Right lobe of liver (tissue), 6 donors: ENCODE data around the gene TTC17. TPM values are rescaled to one million over a fixed set of nuclear protein-coding genes. Genes with fewer than 3 reads are reported as not detected.

Experiments
- ATAC-seq, 4 donors: fragments of 200-7000 bp; cut with Tn5 transposase; one replicate each; pipeline ENCODE4 v1.9.1; 2020; ENCODE audit warnings: mild to moderate bottlenecking in 4 of 4, moderate library complexity in 4 of 4
- DNase-seq, 3 donors: peaks; one replicate each; pipeline ENCODE4 v3.0.0-alpha.2; 2020
- H3K27ac ChIP-seq, 3 donors: fragments of 200-600 bp; one replicate each; pipeline ENCODE4 v1.8.0; 2022
- H3K27me3 ChIP-seq, 2 donors: fragments of 200-600 bp; one replicate each; pipeline ENCODE4 v1.8.0; 2022
- H3K36me3 ChIP-seq, 4 donors: fragments of 200-600 bp; sonication (generic) in 1 of 4; one replicate each; pipeline versions ENCODE4 v1.5.1 to v1.8.0; 2017 to 2022; ENCODE audit warnings: control low read depth in 1 of 4
- H3K4me1 ChIP-seq, 4 donors: fragments of 200-600 bp; sonication (generic) in 1 of 4; one replicate each; pipeline versions ENCODE4 v1.5.1 to v1.8.0; 2017 to 2022; ENCODE audit warnings: control low read depth in 1 of 4
- H3K4me3 ChIP-seq, 3 donors: fragments of 200-600 bp; one replicate each; pipeline ENCODE4 v1.8.0; 2022
- H3K9me3 ChIP-seq, 4 donors: fragments of 200-600 bp; sonication (generic) in 1 of 4; one replicate each; pipeline versions ENCODE4 v1.5.1 to v1.8.0; 2017 to 2022; ENCODE audit warnings: control low read depth in 1 of 4
- CTCF ChIP-seq, 4 donors: fragments of 200-600 bp in 3 of 4; fragments of 450-650 bp in 1 of 4; IDR thresholded peaks; one replicate each; pipeline versions ENCODE4 v1.5.1 to v1.8.0; 2016 to 2022; ENCODE audit warnings: antibody characterized with exemption in 4 of 4, mild to moderate bottlenecking in 2 of 4
- POLR2A ChIP-seq: fragments of 450-650 bp; IDR thresholded peaks from one replicate; pipeline ENCODE4 v1.6.1; 2017; ENCODE audit warnings: antibody characterized with exemption, mild to moderate bottlenecking
- WGBS: methylation state at CpG from one replicate; pipeline ENCODE4 v1.1.6; 2018; ENCODE audit warnings: low coverage, low lambda C conversion rate; ENCODE audit not compliant: insufficient coverage; ENCODE audit errors: missing lambda C conversion rate; 5-methylcytosine and 5-hydroxymethylcytosine counted together
- intact Hi-C, 2 donors: fragments of 100-400 bp; cut with DNase I; formaldehyde crosslinking; loops; one replicate each; pipeline versions ENCODE4 v1.11.2 to v1.14.1; 2022
- total RNA-seq, 6 experiments: library from RNA; depleted of rRNA in 2 of 6; stranded (reverse); fragments of >200 nt in 2 of 6; fragmentation: NEBNext Ultra II Directional in 3 of 6; extraction: Animal tissue kit (Norgen Biotek cat#: 25700) in 3 of 6; gene quantifications; one replicate each; pipeline versions ENCODE4 v1.1.0 to v1.2.4, GENCODE V29; 2016 to 2023
- donor health status: DM: no; HTN: yes; CAD: no.
- donor health status: DM: no; HTN: no; CAD: no.
- donor health status: DM: no; HTN: no; CAD: no.
- donor health status: DM: no; HTN: yes; CAD: no.
- donor health status: DM: no; HTN: yes; CAD: no.

The TTC17 gene
- total RNA-seq, 6 experiments from 2014 or later, result 33.9 to 70.2 (median 48.5) TPM

DNA sequence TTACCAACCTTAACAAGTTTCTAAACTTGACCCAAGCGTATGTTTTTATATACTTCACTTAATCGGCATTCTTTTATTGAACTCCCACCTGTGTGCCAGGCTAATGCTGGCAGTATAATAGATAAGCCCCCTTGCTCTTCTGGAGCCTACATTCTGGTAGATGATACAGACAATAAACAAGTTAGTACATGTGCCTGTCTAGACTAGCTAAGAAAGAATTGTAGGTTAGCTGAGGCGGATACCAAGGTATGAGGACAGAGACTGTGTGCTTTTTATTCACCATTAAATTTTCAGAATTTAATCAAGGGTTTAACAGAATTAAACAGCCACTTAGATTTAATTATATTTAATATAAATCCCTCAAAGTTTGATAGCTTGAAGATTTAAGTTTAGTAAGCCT lies 45.7 kb downstream of the TTC17 start:
- Histone ChIP-seq H3K9me3 (no peaks in the 10 kb centered on the region), H3K4me3 (no peak overlapping the region), H3K4me1 (peaks cover 0 to 48% (median 8%) of the 10 kb centered on the region in 4 donors), H3K36me3 (peaks cover 0 to 15% (median 5%) of the 10 kb centered on the region in 4 donors), H3K27me3 (no peaks in the 10 kb centered on the region), H3K27ac (peak overlapping the region in 2 of 3 donors; percentile 42 to 58)
- WGBS, result 90% methylated on average over 3 of the region's 3 CpGs
- TF ChIP-seq POLR2A (no peak), CTCF (IDR thresholded peaks at IDR 0.05) (no peak)
- ATAC-seq, result no peak
- DNase-seq, result no peak
- intact Hi-C loops, result no loop called here

DNA sequence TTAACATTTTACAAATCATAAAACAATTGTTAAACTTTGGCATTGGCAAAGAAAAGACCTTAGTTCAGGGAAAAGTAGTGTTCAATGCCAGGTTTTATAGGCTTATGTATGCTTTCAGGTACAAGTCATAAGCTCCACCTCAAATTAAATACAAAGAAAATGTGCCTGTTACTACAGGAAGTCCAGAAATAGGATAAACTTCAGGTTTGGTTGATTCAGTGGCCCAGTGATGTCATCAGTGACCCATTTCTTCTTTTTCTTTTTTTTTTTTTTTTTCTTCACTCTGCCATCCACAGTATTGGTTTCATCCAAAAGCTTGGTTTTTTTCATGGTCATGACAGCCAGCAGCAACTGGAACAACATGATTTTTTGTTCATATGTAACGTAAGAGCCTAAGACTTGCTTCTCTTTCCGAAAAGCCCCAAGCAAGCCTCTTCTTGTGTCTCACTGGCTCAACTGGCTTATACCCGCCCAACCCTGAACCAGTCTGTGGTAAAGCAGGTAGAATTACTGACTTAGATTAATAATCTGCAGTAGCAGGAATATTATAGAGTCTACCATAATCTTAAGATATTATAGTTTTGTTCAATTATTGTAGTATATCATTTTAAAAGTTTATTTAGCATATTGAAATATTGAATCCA lies 46.2 kb downstream of the TTC17 start:
- peaks cover 0 to 15% (median 5%) of the 10 kb centered on the region in 4 donors for H3K36me3 ChIP-seq
- intact Hi-C loops, result no loop called here
- no peak for TF ChIP-seq POLR2A
- TF ChIP-seq CTCF (IDR thresholded peaks at IDR 0.05), result no peak
- peaks cover 0 to 54% (median 10%) of the 10 kb centered on the region in 4 donors for H3K4me1 ChIP-seq
- no peak overlapping the region for H3K4me3 ChIP-seq
- ATAC-seq (no peak), DNase-seq (no peak)
- WGBS, result 100% methylated on average over 2 of the region's 3 CpGs
- H3K27ac ChIP-seq, result peak overlapping the region in 2 of 3 donors; percentile 42 to 58
- H3K9me3 ChIP-seq, result no peaks in the 10 kb centered on the region
- no peaks in the 10 kb centered on the region for H3K27me3 ChIP-seq

GRCh38 chr11:43408277-43408676 lies 49.6 kb downstream of the TTC17 start:
- H3K4me1 ChIP-seq, result peaks cover 0 to 40% (median 10%) of the 10 kb centered on the region in 4 donors
- DNase-seq, result no peak
- peak overlapping the region in 2 of 3 donors; percentile 56 to 58 for H3K27ac ChIP-seq
- H3K4me3 ChIP-seq, result no peak overlapping the region
- WGBS, result 33% methylated on average over 2 of the region's 2 CpGs
- no peaks in the 10 kb centered on the region for H3K9me3 ChIP-seq
- intact Hi-C loops, result no loop called here
- no peak for TF ChIP-seq POLR2A
- TF ChIP-seq CTCF (IDR thresholded peaks at IDR 0.05), result no peak
- peaks cover 0 to 11% (median 4%) of the 10 kb centered on the region in 4 donors for H3K36me3 ChIP-seq
- peak; percentile 79 to 92 (median 85) for ATAC-seq
- H3K27me3 ChIP-seq, result no peaks in the 10 kb centered on the region

- peak; percentile 57 to 74 (median 66) for ATAC-seq
- WGBS, result 35% methylated on average over 5 of the region's 5 CpGs
- peaks cover 0 to 21% (median 5%) of the 10 kb centered on the region in 4 donors for H3K36me3 ChIP-seq
- DNase-seq, result no peak
- intact Hi-C loops, result no loop called here
- H3K27ac ChIP-seq, result no peak overlapping the region
- no peak for TF ChIP-seq POLR2A
- H3K9me3 ChIP-seq, result no peaks in the 10 kb centered on the region
- peaks cover 0 to 26% (median 10%) of the 10 kb centered on the region in 4 donors for H3K4me1 ChIP-seq
- H3K4me3 ChIP-seq, result no peak overlapping the region
- no peaks in the 10 kb centered on the region for H3K27me3 ChIP-seq
Observed at GRCh38 chr11:43410394-43410793, 51.7 kb downstream of the TTC17 start.

- Histone ChIP-seq H3K27ac (no peak overlapping the region), H3K9me3 (no peaks in the 10 kb centered on the region), H3K4me1 (no peaks in the 10 kb centered on the region), H3K36me3 (peaks cover 0 to 23% (median 2%) of the 10 kb centered on the region in 4 donors), H3K27me3 (no peaks in the 10 kb centered on the region), H3K4me3 (no peak overlapping the region)
- WGBS, result 55% methylated on average over 2 of the region's 2 CpGs
- intact Hi-C loops, result no loop called here
- no peak for DNase-seq
- TF ChIP-seq POLR2A (no peak), CTCF (IDR thresholded peaks at IDR 0.05) (no peak)
- no peak for ATAC-seq
Observed at GRCh38 chr11:43418197-43418596, 59.5 kb downstream of the TTC17 start.
